Measurements from ENCODE around the gene AP3B1.

AP3B1 gene

GRCh38 chr5:77952636-77953212, 341.8 kb downstream of the AP3B1 start:
- H3K4me3 ChIP-seq (ENCODE audit: low read depth, low read length), result no peak overlapping the region
- TF ChIP-seq CTCF (IDR thresholded peaks at IDR 0.05; ENCODE audit: low read depth, low read length, missing control alignments), result no peak
- in situ Hi-C loops (cut with HindIII; ENCODE audit: low sequenced_read_pairs), result no loop called here
- DNase-seq (ENCODE audit: low read depth), result no peak
